HepG2 (cell line): ENCODE data around the gene MSI2. TPM values are rescaled to one million over a fixed set of nuclear protein-coding genes. Genes with fewer than 3 reads are reported as not detected.

ENCODE experiments used
- BRD4 ChIP-seq: sonication (generic); formaldehyde crosslinking; IDR thresholded peaks from 2 replicates; pipeline ENCODE4 v1.4.0; 2020; ENCODE audit warnings: missing genetic modification reagents
- KDM6A ChIP-seq: IDR thresholded peaks from 2 replicates; pipeline ENCODE4 v1.6.1; 2016; ENCODE audit warnings: low read depth
- MAF1 ChIP-seq: sonication (generic); formaldehyde crosslinking; IDR thresholded peaks from 2 replicates; pipeline ENCODE4 v1.5.0; 2020; ENCODE audit warnings: missing genetic modification reagents, borderline replicate concordance
- MIER2 ChIP-seq: IDR thresholded peaks from 2 replicates; pipeline ENCODE4 v1.6.1; 2016; ENCODE audit warnings: missing biosample characterization, missing genetic modification reagents
- NCOA5 ChIP-seq: sonication (generic); formaldehyde crosslinking; IDR thresholded peaks from 2 replicates; pipeline ENCODE4 v1.4.0; 2020; ENCODE audit warnings: missing genetic modification reagents
- PLRG1 ChIP-seq: fragments of 450-650 bp; conservative IDR thresholded peaks from 2 replicates; pipeline ENCODE4 v1.6.1; 2016
- RXRA ChIP-seq: sonication (generic); formaldehyde crosslinking; IDR thresholded peaks from 2 replicates; pipeline ENCODE4 v1.5.1; 2020; ENCODE audit warnings: missing genetic modification reagents
- SETDB1 ChIP-seq: sonication (generic); formaldehyde crosslinking; IDR thresholded peaks from 2 replicates; pipeline ENCODE4 v1.5.1; 2020; ENCODE audit warnings: missing genetic modification reagents, mild to moderate bottlenecking, borderline replicate concordance
- SOX5 ChIP-seq: IDR thresholded peaks from 2 replicates; pipeline ENCODE4 v1.6.1; 2016; ENCODE audit warnings: borderline replicate concordance
- TSC22D2 ChIP-seq: sonication (generic); formaldehyde crosslinking; IDR thresholded peaks from 2 replicates; pipeline ENCODE4 v1.5.1; 2020; ENCODE audit warnings: missing genetic modification reagents, mild to moderate bottlenecking, borderline replicate concordance
- ZNF207 ChIP-seq: fragments of 450-650 bp; IDR thresholded peaks from 2 replicates; pipeline ENCODE4 v1.6.1; 2016; ENCODE audit warnings: antibody characterized with exemption, borderline replicate concordance
- ZNF605 ChIP-seq: sonication (generic); formaldehyde crosslinking; IDR thresholded peaks from 2 replicates; pipeline ENCODE4 v1.8.0; 2022; ENCODE audit warnings: mild to moderate bottlenecking, missing genetic modification reagents
- ZNF615 ChIP-seq: sonication (generic); formaldehyde crosslinking; IDR thresholded peaks from 2 replicates; pipeline ENCODE4 v1.5.0; 2020; ENCODE audit warnings: mild to moderate bottlenecking, missing genetic modification reagents, borderline replicate concordance
- ZSCAN29 ChIP-seq: sonication (generic); formaldehyde crosslinking; conservative IDR thresholded peaks from 2 replicates; pipeline ENCODE4 v1.4.0; 2020; ENCODE audit warnings: mild to moderate bottlenecking, missing genetic modification reagents
- polyA plus RNA-seq, 8 experiments: library from polyadenylated mRNA; depleted of rRNA in 3 of 8; stranded (reverse) in 7 of 8; unstranded in 1 of 8; fragments of >200 nt; fragmentation: Illumina TruSeq in 4 of 8; extraction: Trizol in 4 of 8; gene quantifications; 2 replicates each; pipeline versions ENCODE4 v1.2.1 to v1.2.3, GENCODE V29; 2011 to 2016; ENCODE audit warnings: low read depth in 4 of 8, missing spikeins in 1 of 8, mixed read lengths in 1 of 8; ENCODE audit not compliant: insufficient read depth in 1 of 8
- total RNA-seq, 5 experiments: library from RNA; depleted of rRNA; stranded (reverse); fragments of >200 nt; fragmentation: Illumina TruSeq; extraction: Trizol; gene quantifications; 2 replicates each; pipeline ENCODE4 v1.2.3, GENCODE V29; 2016; ENCODE audit warnings: low read depth in 1 of 5
- TF ChIP-seq, protein P1 (sequence below): sonication (generic); formaldehyde crosslinking; IDR thresholded peaks from 2 replicates; pipeline ENCODE4 v1.4.0; 2020; ENCODE audit warnings: low read depth, missing genetic modification reagents
- TF ChIP-seq, protein P2 (sequence below): IDR thresholded peaks from 2 replicates; pipeline ENCODE4 v1.6.1; 2016
- TF ChIP-seq, protein P3 (sequence below): sonication (generic); formaldehyde crosslinking; IDR thresholded peaks from 2 replicates; pipeline ENCODE4 v1.4.0; 2020; ENCODE audit warnings: mild to moderate bottlenecking, missing genetic modification reagents
- TF ChIP-seq, protein P4 (sequence below): sonication (generic); formaldehyde crosslinking; IDR thresholded peaks from 2 replicates; pipeline ENCODE4 v1.4.0; 2020; ENCODE audit warnings: mild to moderate bottlenecking, missing genetic modification reagents
- TF ChIP-seq, protein P5 (sequence below): sonication (generic); formaldehyde crosslinking; IDR thresholded peaks from 2 replicates; pipeline ENCODE4 v1.5.0; 2020; ENCODE audit warnings: missing genetic modification reagents
- TF ChIP-seq, protein P6 (sequence below): sonication (generic); formaldehyde crosslinking; IDR thresholded peaks from 2 replicates; pipeline ENCODE4 v1.8.1; 2022; ENCODE audit warnings: mild to moderate bottlenecking, missing genetic modification reagents

The MSI2 gene
- total and polyA plus RNA-seq, 2 of the 13 experiments (the other 11 are each of a cell fraction or from before 2014, with no cell fraction given): 77.5 to 78.4 TPM

DNA sequence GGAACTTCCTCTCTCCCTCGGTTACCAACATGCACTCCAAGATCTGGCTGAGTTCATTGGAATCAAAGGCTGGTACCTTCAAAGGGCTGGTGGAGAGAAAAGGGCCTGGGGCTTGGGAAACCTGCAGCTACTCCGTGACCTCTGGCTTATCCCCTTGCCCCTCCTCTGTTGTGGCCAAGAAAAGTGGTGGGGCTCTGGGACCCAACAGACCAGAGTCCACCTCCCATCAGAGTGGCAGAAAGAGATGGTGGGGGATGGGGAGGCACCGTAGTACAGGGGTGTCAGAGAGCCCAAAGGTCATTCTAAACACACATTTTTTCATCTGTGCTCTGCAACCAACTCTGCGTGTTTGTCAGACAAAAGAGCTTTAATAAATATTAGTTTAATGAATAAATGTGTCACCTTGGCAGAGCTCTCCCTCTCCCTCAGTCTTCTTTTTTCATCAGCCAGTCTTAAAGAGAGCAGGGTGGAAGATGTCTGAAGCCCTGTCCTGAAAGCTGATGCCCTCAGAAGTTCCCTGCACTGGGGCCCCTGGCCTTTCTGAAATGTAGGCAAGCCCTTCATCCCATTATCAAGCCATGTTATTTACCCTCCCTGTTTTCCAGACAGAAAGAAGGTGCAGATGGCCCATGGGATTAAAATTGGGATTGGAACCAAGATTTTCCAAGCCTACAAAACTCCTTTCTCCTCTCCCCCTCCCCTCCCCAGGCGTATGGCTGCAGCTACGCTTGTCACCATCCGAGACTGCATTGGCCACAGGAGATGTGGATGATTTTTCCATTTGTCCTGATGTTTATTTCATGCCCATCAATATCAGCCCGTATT, 261.5 kb downstream of the MSI2 start (continued):
- TF ChIP-seq, protein P1, sequence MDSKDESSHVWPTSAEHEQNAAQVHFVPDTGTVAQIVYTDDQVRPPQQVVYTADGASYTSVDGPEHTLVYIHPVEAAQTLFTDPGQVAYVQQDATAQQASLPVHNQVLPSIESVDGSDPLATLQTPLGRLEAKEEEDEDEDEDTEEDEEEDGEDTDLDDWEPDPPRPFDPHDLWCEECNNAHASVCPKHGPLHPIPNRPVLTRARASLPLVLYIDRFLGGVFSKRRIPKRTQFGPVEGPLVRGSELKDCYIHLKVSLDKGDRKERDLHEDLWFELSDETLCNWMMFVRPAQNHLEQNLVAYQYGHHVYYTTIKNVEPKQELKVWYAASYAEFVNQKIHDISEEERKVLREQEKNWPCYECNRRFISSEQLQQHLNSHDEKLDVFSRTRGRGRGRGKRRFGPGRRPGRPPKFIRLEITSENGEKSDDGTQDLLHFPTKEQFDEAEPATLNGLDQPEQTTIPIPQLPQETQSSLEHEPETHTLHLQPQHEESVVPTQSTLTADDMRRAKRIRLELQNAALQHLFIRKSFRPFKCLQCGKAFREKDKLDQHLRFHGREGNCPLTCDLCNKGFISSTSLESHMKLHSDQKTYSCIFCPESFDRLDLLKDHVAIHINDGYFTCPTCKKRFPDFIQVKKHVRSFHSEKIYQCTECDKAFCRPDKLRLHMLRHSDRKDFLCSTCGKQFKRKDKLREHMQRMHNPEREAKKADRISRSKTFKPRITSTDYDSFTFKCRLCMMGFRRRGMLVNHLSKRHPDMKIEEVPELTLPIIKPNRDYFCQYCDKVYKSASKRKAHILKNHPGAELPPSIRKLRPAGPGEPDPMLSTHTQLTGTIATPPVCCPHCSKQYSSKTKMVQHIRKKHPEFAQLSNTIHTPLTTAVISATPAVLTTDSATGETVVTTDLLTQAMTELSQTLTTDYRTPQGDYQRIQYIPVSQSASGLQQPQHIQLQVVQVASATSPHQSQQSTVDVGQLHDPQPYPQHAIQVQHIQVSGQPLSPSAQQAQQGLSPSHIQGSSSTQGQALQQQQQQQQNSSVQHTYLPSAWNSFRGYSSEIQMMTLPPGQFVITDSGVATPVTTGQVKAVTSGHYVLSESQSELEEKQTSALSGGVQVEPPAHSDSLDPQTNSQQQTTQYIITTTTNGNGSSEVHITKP (CRISPR knock-in tag): no peak; the same call in 1 of the 2 replicates
- TF ChIP-seq TSC22D2 (peak; percentile 94), RXRA (peak; percentile 95), BRD4 (CRISPR knock-in tag) (peak; percentile 77), ZSCAN29 (CRISPR knock-in tag) (peak; percentile 72; the same call in 1 of the 2 replicates), ZNF615 (CRISPR knock-in tag) (0 out of 2 replicates have a peak, but pooled peaks have one; percentile 56), KDM6A (CRISPR knock-in tag) (peak; percentile 100), NCOA5 (CRISPR knock-in tag) (no peak), MIER2 (peak; percentile 84; the same call in 1 of the 2 replicates), SOX5 (CRISPR knock-in tag) (peak; percentile 97), ZNF605 (no peak), MAF1 (CRISPR knock-in tag) (no peak), SETDB1 (CRISPR knock-in tag) (no peak), ZNF207 (no peak), PLRG1 (no peak)
- TF ChIP-seq, protein P2, sequence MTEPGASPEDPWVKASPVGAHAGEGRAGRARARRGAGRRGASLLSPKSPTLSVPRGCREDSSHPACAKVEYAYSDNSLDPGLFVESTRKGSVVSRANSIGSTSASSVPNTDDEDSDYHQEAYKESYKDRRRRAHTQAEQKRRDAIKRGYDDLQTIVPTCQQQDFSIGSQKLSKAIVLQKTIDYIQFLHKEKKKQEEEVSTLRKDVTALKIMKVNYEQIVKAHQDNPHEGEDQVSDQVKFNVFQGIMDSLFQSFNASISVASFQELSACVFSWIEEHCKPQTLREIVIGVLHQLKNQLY: peak; percentile 92
- TF ChIP-seq, protein P3, sequence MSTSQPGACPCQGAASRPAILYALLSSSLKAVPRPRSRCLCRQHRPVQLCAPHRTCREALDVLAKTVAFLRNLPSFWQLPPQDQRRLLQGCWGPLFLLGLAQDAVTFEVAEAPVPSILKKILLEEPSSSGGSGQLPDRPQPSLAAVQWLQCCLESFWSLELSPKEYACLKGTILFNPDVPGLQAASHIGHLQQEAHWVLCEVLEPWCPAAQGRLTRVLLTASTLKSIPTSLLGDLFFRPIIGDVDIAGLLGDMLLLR (CRISPR knock-in tag): no peak
- TF ChIP-seq, protein P4, sequence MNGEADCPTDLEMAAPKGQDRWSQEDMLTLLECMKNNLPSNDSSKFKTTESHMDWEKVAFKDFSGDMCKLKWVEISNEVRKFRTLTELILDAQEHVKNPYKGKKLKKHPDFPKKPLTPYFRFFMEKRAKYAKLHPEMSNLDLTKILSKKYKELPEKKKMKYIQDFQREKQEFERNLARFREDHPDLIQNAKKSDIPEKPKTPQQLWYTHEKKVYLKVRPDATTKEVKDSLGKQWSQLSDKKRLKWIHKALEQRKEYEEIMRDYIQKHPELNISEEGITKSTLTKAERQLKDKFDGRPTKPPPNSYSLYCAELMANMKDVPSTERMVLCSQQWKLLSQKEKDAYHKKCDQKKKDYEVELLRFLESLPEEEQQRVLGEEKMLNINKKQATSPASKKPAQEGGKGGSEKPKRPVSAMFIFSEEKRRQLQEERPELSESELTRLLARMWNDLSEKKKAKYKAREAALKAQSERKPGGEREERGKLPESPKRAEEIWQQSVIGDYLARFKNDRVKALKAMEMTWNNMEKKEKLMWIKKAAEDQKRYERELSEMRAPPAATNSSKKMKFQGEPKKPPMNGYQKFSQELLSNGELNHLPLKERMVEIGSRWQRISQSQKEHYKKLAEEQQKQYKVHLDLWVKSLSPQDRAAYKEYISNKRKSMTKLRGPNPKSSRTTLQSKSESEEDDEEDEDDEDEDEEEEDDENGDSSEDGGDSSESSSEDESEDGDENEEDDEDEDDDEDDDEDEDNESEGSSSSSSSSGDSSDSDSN (CRISPR knock-in tag): 0 out of 2 replicates have a peak, but pooled peaks have one; percentile 62
- TF ChIP-seq, protein P5, sequence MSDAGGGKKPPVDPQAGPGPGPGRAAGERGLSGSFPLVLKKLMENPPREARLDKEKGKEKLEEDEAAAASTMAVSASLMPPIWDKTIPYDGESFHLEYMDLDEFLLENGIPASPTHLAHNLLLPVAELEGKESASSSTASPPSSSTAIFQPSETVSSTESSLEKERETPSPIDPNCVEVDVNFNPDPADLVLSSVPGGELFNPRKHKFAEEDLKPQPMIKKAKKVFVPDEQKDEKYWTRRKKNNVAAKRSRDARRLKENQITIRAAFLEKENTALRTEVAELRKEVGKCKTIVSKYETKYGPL: no peak
- TF ChIP-seq, protein P6, sequence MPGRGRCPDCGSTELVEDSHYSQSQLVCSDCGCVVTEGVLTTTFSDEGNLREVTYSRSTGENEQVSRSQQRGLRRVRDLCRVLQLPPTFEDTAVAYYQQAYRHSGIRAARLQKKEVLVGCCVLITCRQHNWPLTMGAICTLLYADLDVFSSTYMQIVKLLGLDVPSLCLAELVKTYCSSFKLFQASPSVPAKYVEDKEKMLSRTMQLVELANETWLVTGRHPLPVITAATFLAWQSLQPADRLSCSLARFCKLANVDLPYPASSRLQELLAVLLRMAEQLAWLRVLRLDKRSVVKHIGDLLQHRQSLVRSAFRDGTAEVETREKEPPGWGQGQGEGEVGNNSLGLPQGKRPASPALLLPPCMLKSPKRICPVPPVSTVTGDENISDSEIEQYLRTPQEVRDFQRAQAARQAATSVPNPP (CRISPR knock-in tag): peak; percentile 67; the same call in 1 of the 2 replicates
